Measurements from ENCODE around the gene PKN3. TPM values are rescaled to one million over a fixed set of nuclear protein-coding genes. Genes with fewer than 3 reads are reported as not detected.

The PKN3 gene
- total RNA-seq, 4 donors from 2014 or later, result 6.6 to 17.1 (median 8.9) TPM

- no peak overlapping the region for H3K27ac ChIP-seq
- no peaks in the 10 kb centered on the region for H3K4me1 ChIP-seq
- no peak overlapping the region for H3K4me3 ChIP-seq
- WGBS, 2 donors, result 91% methylated on average over 15 to 21 of the region's 26 CpGs
- peaks cover 0 to 37% (median 0%) of the 10 kb centered on the region in 3 donors for H3K36me3 ChIP-seq
- H3K27me3 ChIP-seq, result no peaks in the 10 kb centered on the region
- DNase-seq (ENCODE audit: low spot score in 2 of 2), result no peak
- no peaks in the 10 kb centered on the region for H3K9me3 ChIP-seq
- TF ChIP-seq CTCF (IDR thresholded peaks at IDR 0.05) (no peak), EP300 (IDR thresholded peaks at IDR 0.05) (no peak), POLR2A (IDR thresholded peaks at IDR 0.05) (no peak)
Observed at GRCh38 chr9:128712451-128713410, 10.4 kb downstream of the PKN3 start.

- no peaks in the 10 kb centered on the region for H3K9me3 ChIP-seq
- DNase-seq (ENCODE audit: low spot score in 2 of 2), result no peak
- H3K27ac ChIP-seq, result no peak overlapping the region
- no peak overlapping the region for H3K4me3 ChIP-seq
- H3K36me3 ChIP-seq, result peaks cover 0 to 37% (median 0%) of the 10 kb centered on the region in 3 donors
- TF ChIP-seq EP300 (IDR thresholded peaks at IDR 0.05), result no peak
- no peak for TF ChIP-seq CTCF (IDR thresholded peaks at IDR 0.05)
- no peak for TF ChIP-seq POLR2A (IDR thresholded peaks at IDR 0.05)
- 93 to 94% methylated on average over 7 to 13 of the region's 13 CpGs for WGBS, 2 donors
- no peaks in the 10 kb centered on the region for H3K27me3 ChIP-seq
- no peaks in the 10 kb centered on the region for H3K4me1 ChIP-seq
Observed at GRCh38 chr9:128713411-128713780, 11.1 kb downstream of the PKN3 start.

GRCh38 chr9:128713941-128714573 is 11.8 kb downstream of the PKN3 start:
- WGBS, 2 donors, result 92 to 94% methylated on average over 19 of the region's 19 CpGs
- Histone ChIP-seq H3K27ac (no peak overlapping the region), H3K4me1 (no peaks in the 10 kb centered on the region), H3K36me3 (peaks cover 0 to 37% (median 0%) of the 10 kb centered on the region in 3 donors), H3K27me3 (no peaks in the 10 kb centered on the region), H3K4me3 (no peak overlapping the region), H3K9me3 (no peaks in the 10 kb centered on the region)
- TF ChIP-seq POLR2A (IDR thresholded peaks at IDR 0.05) (no peak), EP300 (IDR thresholded peaks at IDR 0.05) (no peak), CTCF (IDR thresholded peaks at IDR 0.05) (no peak)
- DNase-seq (ENCODE audit: low spot score in 2 of 2), result no peak

GRCh38 chr9:128714586-128715435 is 12.5 kb downstream of the PKN3 start:
- H3K9me3 ChIP-seq, result no peaks in the 10 kb centered on the region
- no peak for TF ChIP-seq CTCF (IDR thresholded peaks at IDR 0.05)
- TF ChIP-seq EP300 (IDR thresholded peaks at IDR 0.05), result no peak
- TF ChIP-seq POLR2A (IDR thresholded peaks at IDR 0.05), result no peak
- no peaks in the 10 kb centered on the region for H3K27me3 ChIP-seq
- peaks cover 0 to 39% (median 0%) of the 10 kb centered on the region in 3 donors for H3K36me3 ChIP-seq
- no peaks in the 10 kb centered on the region for H3K4me1 ChIP-seq
- no peak overlapping the region for H3K4me3 ChIP-seq
- DNase-seq (ENCODE audit: low spot score in 2 of 2), result no peak
- 85% methylated on average over 23 to 24 of the region's 24 CpGs for WGBS, 2 donors
- H3K27ac ChIP-seq, result no peak overlapping the region

All from tibial nerve (tissue), 4 donors.